HL-60 (cell line): ENCODE results near the gene EPS8L1.

Experiments
- DNase-seq, 2 experiments: peaks; one replicate each; pipeline ENCODE4 v3.0.0-alpha.2; 2010 to 2020; ENCODE audit warnings: low read depth in 1 of 2, low spot score in 1 of 2
- H3K27ac ChIP-seq: fragments of 250-450 bp; sonication (Bioruptor Pico); replicated peaks from 2 replicates; pipeline ENCODE4 v1.5.1; 2020; ENCODE audit warnings: mild to moderate bottlenecking, moderate library complexity
- H3K27me3 ChIP-seq: fragments of 250-450 bp; sonication (Bioruptor Pico); 2 replicates; pipeline ENCODE4 v1.5.1; 2021; ENCODE audit warnings: mild to moderate bottlenecking, moderate library complexity; ENCODE audit not compliant: insufficient read depth, poor library complexity, severe bottlenecking
- H3K4me3 ChIP-seq: replicated peaks from 2 replicates; pipeline ENCODE4 v1.5.1; 2011; ENCODE audit warnings: mild to moderate bottlenecking, control low read depth, low read length; ENCODE audit not compliant: insufficient read depth
- GABPA ChIP-seq: IDR thresholded peaks from 2 replicates; pipeline ENCODE4 v1.6.1; 2012; ENCODE audit warnings: low read depth
- POLR2AphosphoS5 ChIP-seq: IDR thresholded peaks from 2 replicates; pipeline ENCODE4 v1.6.1; 2012; ENCODE audit warnings: low read depth
- SPI1 ChIP-seq: IDR thresholded peaks from 2 replicates; pipeline ENCODE4 v1.6.1; 2012; ENCODE audit warnings: low read depth, mild to moderate bottlenecking, borderline replicate concordance
- TF ChIP-seq, protein P1 (sequence below): IDR thresholded peaks from 2 replicates; pipeline ENCODE4 v1.6.1; 2012; ENCODE audit warnings: low read depth; ENCODE audit not compliant: insufficient replicate concordance
- TF ChIP-seq, protein P2 (sequence below): IDR thresholded peaks from one replicate; pipeline ENCODE4 v1.5.1; 2011; ENCODE audit warnings: low read length, control low read depth, inconsistent platforms; ENCODE audit not compliant: insufficient read depth

Gene EPS8L1

DNA sequence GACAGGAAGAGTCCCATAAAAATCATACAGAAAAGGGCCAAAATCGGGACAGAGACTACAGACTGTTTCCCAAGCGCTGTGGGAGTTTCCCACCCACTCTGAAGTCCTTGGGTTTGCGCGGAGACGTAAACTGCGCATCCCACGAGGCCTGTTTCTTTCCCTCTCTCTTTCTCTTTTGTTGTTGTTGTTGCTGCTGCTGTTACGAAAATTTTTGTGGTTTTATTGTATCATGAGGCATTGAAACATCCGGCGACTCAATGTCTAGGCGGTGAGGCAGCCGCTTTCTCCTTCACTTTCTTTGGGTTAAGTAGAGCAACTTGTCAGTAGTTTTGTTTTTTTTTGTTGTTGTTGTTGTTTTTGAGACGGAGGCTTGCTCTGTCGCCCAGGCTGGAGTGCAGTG, 43.4 kb downstream of the EPS8L1 start:
- H3K27me3 ChIP-seq: peaks cover 2% of the 10 kb centered on the region

DNA sequence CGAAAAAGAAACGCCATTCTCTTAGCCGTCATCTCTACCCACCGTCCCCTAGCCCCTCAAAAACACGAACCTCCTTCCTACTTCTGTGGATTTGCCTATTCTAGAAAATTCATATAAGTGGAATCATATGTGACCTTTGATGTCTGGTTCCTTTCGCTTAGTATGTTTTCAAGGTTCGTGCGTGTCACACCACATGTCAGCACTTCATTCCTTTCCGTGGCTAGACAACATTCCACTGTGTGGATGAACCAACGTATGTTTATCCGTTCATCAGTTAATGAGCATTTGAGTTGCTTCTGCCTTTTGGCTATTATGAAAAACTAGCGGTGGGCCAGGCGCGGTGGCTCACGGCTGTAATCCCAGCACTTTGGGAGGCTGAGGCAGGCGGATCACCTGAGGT, 55.8 kb downstream of the EPS8L1 start:
- DNase-seq: no peak
- Histone ChIP-seq H3K27me3 (peaks cover 22% of the 10 kb centered on the region), H3K4me3 (no peak overlapping the region), H3K27ac (no peak overlapping the region)
- TF ChIP-seq SPI1 (no peak), POLR2AphosphoS5 (no peak), GABPA (no peak)
- TF ChIP-seq, protein P1, sequence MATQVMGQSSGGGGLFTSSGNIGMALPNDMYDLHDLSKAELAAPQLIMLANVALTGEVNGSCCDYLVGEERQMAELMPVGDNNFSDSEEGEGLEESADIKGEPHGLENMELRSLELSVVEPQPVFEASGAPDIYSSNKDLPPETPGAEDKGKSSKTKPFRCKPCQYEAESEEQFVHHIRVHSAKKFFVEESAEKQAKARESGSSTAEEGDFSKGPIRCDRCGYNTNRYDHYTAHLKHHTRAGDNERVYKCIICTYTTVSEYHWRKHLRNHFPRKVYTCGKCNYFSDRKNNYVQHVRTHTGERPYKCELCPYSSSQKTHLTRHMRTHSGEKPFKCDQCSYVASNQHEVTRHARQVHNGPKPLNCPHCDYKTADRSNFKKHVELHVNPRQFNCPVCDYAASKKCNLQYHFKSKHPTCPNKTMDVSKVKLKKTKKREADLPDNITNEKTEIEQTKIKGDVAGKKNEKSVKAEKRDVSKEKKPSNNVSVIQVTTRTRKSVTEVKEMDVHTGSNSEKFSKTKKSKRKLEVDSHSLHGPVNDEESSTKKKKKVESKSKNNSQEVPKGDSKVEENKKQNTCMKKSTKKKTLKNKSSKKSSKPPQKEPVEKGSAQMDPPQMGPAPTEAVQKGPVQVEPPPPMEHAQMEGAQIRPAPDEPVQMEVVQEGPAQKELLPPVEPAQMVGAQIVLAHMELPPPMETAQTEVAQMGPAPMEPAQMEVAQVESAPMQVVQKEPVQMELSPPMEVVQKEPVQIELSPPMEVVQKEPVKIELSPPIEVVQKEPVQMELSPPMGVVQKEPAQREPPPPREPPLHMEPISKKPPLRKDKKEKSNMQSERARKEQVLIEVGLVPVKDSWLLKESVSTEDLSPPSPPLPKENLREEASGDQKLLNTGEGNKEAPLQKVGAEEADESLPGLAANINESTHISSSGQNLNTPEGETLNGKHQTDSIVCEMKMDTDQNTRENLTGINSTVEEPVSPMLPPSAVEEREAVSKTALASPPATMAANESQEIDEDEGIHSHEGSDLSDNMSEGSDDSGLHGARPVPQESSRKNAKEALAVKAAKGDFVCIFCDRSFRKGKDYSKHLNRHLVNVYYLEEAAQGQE: no peak
- TF ChIP-seq, protein P2, sequence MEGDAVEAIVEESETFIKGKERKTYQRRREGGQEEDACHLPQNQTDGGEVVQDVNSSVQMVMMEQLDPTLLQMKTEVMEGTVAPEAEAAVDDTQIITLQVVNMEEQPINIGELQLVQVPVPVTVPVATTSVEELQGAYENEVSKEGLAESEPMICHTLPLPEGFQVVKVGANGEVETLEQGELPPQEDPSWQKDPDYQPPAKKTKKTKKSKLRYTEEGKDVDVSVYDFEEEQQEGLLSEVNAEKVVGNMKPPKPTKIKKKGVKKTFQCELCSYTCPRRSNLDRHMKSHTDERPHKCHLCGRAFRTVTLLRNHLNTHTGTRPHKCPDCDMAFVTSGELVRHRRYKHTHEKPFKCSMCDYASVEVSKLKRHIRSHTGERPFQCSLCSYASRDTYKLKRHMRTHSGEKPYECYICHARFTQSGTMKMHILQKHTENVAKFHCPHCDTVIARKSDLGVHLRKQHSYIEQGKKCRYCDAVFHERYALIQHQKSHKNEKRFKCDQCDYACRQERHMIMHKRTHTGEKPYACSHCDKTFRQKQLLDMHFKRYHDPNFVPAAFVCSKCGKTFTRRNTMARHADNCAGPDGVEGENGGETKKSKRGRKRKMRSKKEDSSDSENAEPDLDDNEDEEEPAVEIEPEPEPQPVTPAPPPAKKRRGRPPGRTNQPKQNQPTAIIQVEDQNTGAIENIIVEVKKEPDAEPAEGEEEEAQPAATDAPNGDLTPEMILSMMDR: no peak

More for the DNA sequence above, 43.4 kb downstream of the EPS8L1 start:
- Histone ChIP-seq H3K27ac (no peak overlapping the region), H3K4me3 (no peak overlapping the region)
- no peak for DNase-seq
- TF ChIP-seq, protein P2: no peak
- TF ChIP-seq, protein P1: no peak
- TF ChIP-seq GABPA (no peak), POLR2AphosphoS5 (no peak), SPI1 (no peak)

DNA sequence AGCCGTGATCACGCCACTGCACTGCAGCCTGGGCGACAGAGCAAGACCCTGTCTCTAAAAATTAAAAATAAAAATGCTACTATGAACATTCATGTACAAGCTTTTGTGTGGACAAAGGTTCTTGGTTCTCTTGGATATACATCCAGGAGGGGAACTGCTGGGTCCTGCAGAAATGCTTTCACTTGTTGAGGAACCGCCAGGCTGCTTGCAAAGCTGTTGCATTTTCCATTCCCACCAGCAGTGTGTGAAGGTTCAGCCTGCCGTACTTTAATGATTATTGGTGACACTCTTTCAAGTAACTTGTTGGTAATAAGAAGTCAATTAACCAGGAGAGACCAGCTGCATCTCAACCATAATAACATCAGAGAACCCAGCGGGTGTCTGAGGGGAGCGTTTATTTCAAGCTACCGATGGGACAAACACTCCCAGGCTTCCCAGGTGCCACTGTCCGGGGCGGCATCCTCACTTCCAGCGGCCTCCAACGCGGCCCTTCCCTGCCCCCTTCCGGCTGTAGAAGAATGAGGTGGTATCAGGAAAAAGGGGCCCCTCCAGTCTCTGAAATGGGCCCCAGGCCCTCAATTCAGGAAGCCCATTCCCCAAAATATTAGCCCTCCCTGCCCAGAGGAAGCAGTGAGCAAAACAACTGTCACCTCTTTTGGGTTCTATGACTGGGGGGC, 56.9 kb downstream of the EPS8L1 start:
- TF ChIP-seq, protein P2: no peak
- TF ChIP-seq, protein P1: no peak
- TF ChIP-seq SPI1 (no peak), POLR2AphosphoS5 (no peak), GABPA (no peak)
- no peak for DNase-seq
- Histone ChIP-seq H3K27me3 (peaks cover 22% of the 10 kb centered on the region), H3K27ac (no peak overlapping the region), H3K4me3 (no peak overlapping the region)
